ENCODE data around the gene TMEM120B.

GRCh38 chr12:121811434-121812319 is 99.1 kb downstream of the TMEM120B start:
- TF ChIP-seq POLR2A (IDR thresholded peaks at IDR 0.05; ENCODE audit: borderline replicate concordance, extremely low read depth, insufficient read depth, insufficient read length) (no peak), CTCF (IDR thresholded peaks at IDR 0.05 in 2 of 3, conservative IDR thresholded peaks at IDR 0.05 in 1 of 3; ENCODE audit: borderline replicate concordance in 1 of 3, insufficient read depth in 1 of 3, low read depth in 2 of 3, low read length in 2 of 3) (peak; percentile 86 to 96 (median 90)), CEBPB (IDR thresholded peaks at IDR 0.05; ENCODE audit: low read depth) (no peak), EZH2phosphoT487 (IDR thresholded peaks at IDR 0.05; ENCODE audit: borderline replicate concordance) (no peak), MAX (IDR thresholded peaks at IDR 0.05) (no peak), EGR1 (IDR thresholded peaks at IDR 0.05; ENCODE audit: low read depth) (no peak), POLR2AphosphoS5 (IDR thresholded peaks at IDR 0.05; ENCODE audit: low read depth, low read length) (no peak; the same call in 1 of the 2 replicates)
- TF ChIP-seq, protein P1, sequence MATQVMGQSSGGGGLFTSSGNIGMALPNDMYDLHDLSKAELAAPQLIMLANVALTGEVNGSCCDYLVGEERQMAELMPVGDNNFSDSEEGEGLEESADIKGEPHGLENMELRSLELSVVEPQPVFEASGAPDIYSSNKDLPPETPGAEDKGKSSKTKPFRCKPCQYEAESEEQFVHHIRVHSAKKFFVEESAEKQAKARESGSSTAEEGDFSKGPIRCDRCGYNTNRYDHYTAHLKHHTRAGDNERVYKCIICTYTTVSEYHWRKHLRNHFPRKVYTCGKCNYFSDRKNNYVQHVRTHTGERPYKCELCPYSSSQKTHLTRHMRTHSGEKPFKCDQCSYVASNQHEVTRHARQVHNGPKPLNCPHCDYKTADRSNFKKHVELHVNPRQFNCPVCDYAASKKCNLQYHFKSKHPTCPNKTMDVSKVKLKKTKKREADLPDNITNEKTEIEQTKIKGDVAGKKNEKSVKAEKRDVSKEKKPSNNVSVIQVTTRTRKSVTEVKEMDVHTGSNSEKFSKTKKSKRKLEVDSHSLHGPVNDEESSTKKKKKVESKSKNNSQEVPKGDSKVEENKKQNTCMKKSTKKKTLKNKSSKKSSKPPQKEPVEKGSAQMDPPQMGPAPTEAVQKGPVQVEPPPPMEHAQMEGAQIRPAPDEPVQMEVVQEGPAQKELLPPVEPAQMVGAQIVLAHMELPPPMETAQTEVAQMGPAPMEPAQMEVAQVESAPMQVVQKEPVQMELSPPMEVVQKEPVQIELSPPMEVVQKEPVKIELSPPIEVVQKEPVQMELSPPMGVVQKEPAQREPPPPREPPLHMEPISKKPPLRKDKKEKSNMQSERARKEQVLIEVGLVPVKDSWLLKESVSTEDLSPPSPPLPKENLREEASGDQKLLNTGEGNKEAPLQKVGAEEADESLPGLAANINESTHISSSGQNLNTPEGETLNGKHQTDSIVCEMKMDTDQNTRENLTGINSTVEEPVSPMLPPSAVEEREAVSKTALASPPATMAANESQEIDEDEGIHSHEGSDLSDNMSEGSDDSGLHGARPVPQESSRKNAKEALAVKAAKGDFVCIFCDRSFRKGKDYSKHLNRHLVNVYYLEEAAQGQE (IDR thresholded peaks at IDR 0.05; ENCODE audit: low read depth), result no peak

Data from HCT116 (cell line).